Measurements from ENCODE around the gene SCAF4.

GRCh38 chr21:31733551-31734149 is 1.7 kb upstream of the SCAF4 start:
- TF ChIP-seq KDM5B (IDR thresholded peaks at IDR 0.05; ENCODE audit: insufficient replicate concordance, low read depth, low read length), result no peak
- TF ChIP-seq EP300 (IDR thresholded peaks at IDR 0.05; ENCODE audit: low read length), result no peak; the same call in 1 of the 2 replicates
- no peak for TF ChIP-seq RB1 (IDR thresholded peaks at IDR 0.05; ENCODE audit: low read depth)
- no peak for TF ChIP-seq CTCF (IDR thresholded peaks at IDR 0.05 in 2 of 3, conservative IDR thresholded peaks at IDR 0.05 in 1 of 3; ENCODE audit: insufficient read depth in 2 of 3, low read depth in 1 of 3, low read length in 3 of 3)

Data from K562 (cell line).